ENCODE measurements around the gene OR2B2. TPM values are rescaled to one million over a fixed set of nuclear protein-coding genes. Genes with fewer than 3 reads are reported as not detected.

Gene OR2B2
- polyA plus RNA-seq, 1 donor (not counting 4 experiments of a cell fraction or from before 2014, with no cell fraction given), result not detected

GRCh38 chr6:27893059-27893835, 18.9 kb downstream of the OR2B2 start:
- H3K27ac ChIP-seq (ENCODE audit: control insufficient read depth, insufficient read depth, low read length), result peak overlapping the region; percentile 90
- no peaks in the 10 kb centered on the region for H4K20me1 ChIP-seq (ENCODE audit: control insufficient read depth, extremely low read depth, insufficient read depth, low read length)
- no peaks in the 10 kb centered on the region for H3K9me1 ChIP-seq (ENCODE audit: control insufficient read depth, extremely low read depth, insufficient read depth, low read length)
- peak overlapping the region; percentile 67 for H2AFZ ChIP-seq (ENCODE audit: control insufficient read depth, low read length)
- FAIRE-seq, result peak; percentile 9
- H3K9me3 ChIP-seq (ENCODE audit: control insufficient read depth, low read depth, low read length), result no peaks in the 10 kb centered on the region
- H3K9ac ChIP-seq (ENCODE audit: control insufficient read depth, extremely low read depth, insufficient read depth, low read length), result peak overlapping the region; percentile 88
- dilution Hi-C loops (cut with MboI; ENCODE audit: extremely low pct_ligation_motif_present, low sequenced_read_pairs), result no loop called here
- no peaks in the 10 kb centered on the region for H3K79me2 ChIP-seq (ENCODE audit: control insufficient read depth, insufficient read depth, low read length)
- H3K4me1 ChIP-seq (ENCODE audit: control insufficient read depth, extremely low read depth, insufficient read depth, low read length), result peaks cover 23% of the 10 kb centered on the region
- peak; percentile 88 for DNase-seq (ENCODE audit: low read depth, low spot score)
- H3K36me3 ChIP-seq (ENCODE audit: control insufficient read depth in 2 of 2, extremely low read depth in 1 of 2, insufficient read depth in 2 of 2, low read length in 2 of 2), result no peaks in the 10 kb centered on the region
- peak overlapping the region; percentile 54 to 100 (median 99) for H3K4me3 ChIP-seq (ENCODE audit: control insufficient read depth in 2 of 3, extremely low read depth in 1 of 3, insufficient read depth in 2 of 3, low read depth in 1 of 3, low read length in 3 of 3)
- H3K27me3 ChIP-seq (ENCODE audit: control insufficient read depth, extremely low read depth, insufficient read depth, low read length), result no peaks in the 10 kb centered on the region
- no peak for TF ChIP-seq EZH2 (IDR thresholded peaks at IDR 0.05; ENCODE audit: low read length)
- TF ChIP-seq CTCF (optimal IDR thresholded peaks at IDR 0.05 in 1 of 3, IDR thresholded peaks at IDR 0.05 in 1 of 3, conservative IDR thresholded peaks at IDR 0.05 in 1 of 3; ENCODE audit: extremely low read depth in 1 of 3, insufficient read depth in 2 of 3, low read length in 3 of 3), result no peak
- peak overlapping the region; percentile 100 for H3K4me2 ChIP-seq (ENCODE audit: control insufficient read depth, extremely low read depth, insufficient read depth, low read depth, low read length)

GRCh38 chr6:27892649-27893058, 19.5 kb downstream of the OR2B2 start:
- Histone ChIP-seq H3K9ac (ENCODE audit: control insufficient read depth, extremely low read depth, insufficient read depth, low read length) (peak overlapping the region; percentile 88), H4K20me1 (ENCODE audit: control insufficient read depth, extremely low read depth, insufficient read depth, low read length) (no peaks in the 10 kb centered on the region), H3K9me3 (ENCODE audit: control insufficient read depth, low read depth, low read length) (no peaks in the 10 kb centered on the region), H3K4me2 (ENCODE audit: control insufficient read depth, extremely low read depth, insufficient read depth, low read depth, low read length) (peak overlapping the region; percentile 100), H3K79me2 (ENCODE audit: control insufficient read depth, insufficient read depth, low read length) (no peaks in the 10 kb centered on the region), H3K4me1 (ENCODE audit: control insufficient read depth, extremely low read depth, insufficient read depth, low read length) (peaks cover 23% of the 10 kb centered on the region), H2AFZ (ENCODE audit: control insufficient read depth, low read length) (peak overlapping the region; percentile 52), H3K4me3 (ENCODE audit: control insufficient read depth in 2 of 3, extremely low read depth in 1 of 3, insufficient read depth in 2 of 3, low read depth in 1 of 3, low read length in 3 of 3) (peak overlapping the region; percentile 54 to 100 (median 99)), H3K27me3 (ENCODE audit: control insufficient read depth, extremely low read depth, insufficient read depth, low read length) (no peaks in the 10 kb centered on the region), H3K9me1 (ENCODE audit: control insufficient read depth, extremely low read depth, insufficient read depth, low read length) (no peaks in the 10 kb centered on the region), H3K36me3 (ENCODE audit: control insufficient read depth in 2 of 2, extremely low read depth in 1 of 2, insufficient read depth in 2 of 2, low read length in 2 of 2) (no peaks in the 10 kb centered on the region), H3K27ac (ENCODE audit: control insufficient read depth, insufficient read depth, low read length) (peak overlapping the region; percentile 90)
- DNase-seq (ENCODE audit: low read depth, low spot score) (no peak), FAIRE-seq (no peak)
- no peak for TF ChIP-seq CTCF (optimal IDR thresholded peaks at IDR 0.05 in 1 of 3, IDR thresholded peaks at IDR 0.05 in 1 of 3, conservative IDR thresholded peaks at IDR 0.05 in 1 of 3; ENCODE audit: extremely low read depth in 1 of 3, insufficient read depth in 2 of 3, low read length in 3 of 3)
- no peak for TF ChIP-seq EZH2 (IDR thresholded peaks at IDR 0.05; ENCODE audit: low read length)
- dilution Hi-C loops (cut with MboI; ENCODE audit: extremely low pct_ligation_motif_present, low sequenced_read_pairs), result no loop called here

Measured in keratinocyte (primary cell).